Measurements from ENCODE around the gene PRICKLE4. TPM values are rescaled to one million over a fixed set of nuclear protein-coding genes. Genes with fewer than 3 reads are reported as not detected.
A peak's percentile ranks its signal among the peaks of the same experiment; 100 is the strongest.
"Not testable (repeated sequence)": the region's sequence is repeated elsewhere in the genome, so short reads cannot be mapped to it uniquely, and the experiment has no call there.

PRICKLE4 gene
- total RNA-seq, 4 donors from 2014 or later: 10.4 to 17.9 (median 14.3) TPM

- DNase-seq: no peak
- H3K4me1 ChIP-seq: no peaks in the 10 kb centered on the region
- intact Hi-C loops (cut with DNase I; ENCODE audit: low total_unique reads): no loop called here
Measured at GRCh38 chr6:41759106-41759904, 21.3 kb upstream of the PRICKLE4 start.

DNA sequence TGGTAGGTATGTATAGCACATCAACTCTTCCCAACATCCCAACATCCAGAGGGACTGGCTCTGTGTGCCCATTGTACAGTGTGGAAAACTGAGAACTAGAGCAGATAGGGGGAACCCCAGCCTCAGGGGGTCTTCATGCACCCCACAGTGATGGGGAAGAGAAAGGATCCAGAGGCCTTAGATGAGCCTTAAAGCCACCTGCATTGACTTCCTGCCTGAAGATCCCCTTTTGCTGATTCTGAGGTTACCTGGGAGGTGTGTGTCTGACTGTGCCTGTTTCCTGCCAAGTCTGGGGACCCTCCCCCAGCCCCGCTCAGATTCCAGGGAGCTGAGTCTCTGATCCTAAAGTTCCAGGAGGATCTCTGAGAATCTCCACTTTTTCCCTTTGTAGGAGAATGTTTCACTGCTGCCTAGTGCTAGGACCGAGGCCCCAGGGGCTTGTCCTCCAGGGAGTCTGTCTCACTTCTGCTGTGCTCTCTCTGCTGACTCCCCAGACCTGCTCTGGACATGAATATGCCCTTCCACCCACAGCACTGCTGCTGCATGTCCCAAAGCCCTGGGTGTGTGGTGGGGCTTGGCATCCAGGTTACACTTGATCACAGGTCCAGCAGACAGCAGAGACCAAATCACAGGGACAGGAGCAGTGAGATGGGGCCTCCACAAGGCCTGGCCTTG is 20.5 kb upstream of the PRICKLE4 start:
- no peak overlapping the region for H3K4me3 ChIP-seq
- no peaks in the 10 kb centered on the region for H3K4me1 ChIP-seq
- H3K9me3 ChIP-seq: no peaks in the 10 kb centered on the region
- no peak for DNase-seq
- no peaks in the 10 kb centered on the region for H3K36me3 ChIP-seq
- H3K27ac ChIP-seq: no peak overlapping the region
- TF ChIP-seq, protein P1, sequence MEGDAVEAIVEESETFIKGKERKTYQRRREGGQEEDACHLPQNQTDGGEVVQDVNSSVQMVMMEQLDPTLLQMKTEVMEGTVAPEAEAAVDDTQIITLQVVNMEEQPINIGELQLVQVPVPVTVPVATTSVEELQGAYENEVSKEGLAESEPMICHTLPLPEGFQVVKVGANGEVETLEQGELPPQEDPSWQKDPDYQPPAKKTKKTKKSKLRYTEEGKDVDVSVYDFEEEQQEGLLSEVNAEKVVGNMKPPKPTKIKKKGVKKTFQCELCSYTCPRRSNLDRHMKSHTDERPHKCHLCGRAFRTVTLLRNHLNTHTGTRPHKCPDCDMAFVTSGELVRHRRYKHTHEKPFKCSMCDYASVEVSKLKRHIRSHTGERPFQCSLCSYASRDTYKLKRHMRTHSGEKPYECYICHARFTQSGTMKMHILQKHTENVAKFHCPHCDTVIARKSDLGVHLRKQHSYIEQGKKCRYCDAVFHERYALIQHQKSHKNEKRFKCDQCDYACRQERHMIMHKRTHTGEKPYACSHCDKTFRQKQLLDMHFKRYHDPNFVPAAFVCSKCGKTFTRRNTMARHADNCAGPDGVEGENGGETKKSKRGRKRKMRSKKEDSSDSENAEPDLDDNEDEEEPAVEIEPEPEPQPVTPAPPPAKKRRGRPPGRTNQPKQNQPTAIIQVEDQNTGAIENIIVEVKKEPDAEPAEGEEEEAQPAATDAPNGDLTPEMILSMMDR (IDR thresholded peaks at IDR 0.05): no peak
- no peak for TF ChIP-seq POLR2A (IDR thresholded peaks at IDR 0.05)
- intact Hi-C loops (cut with DNase I; ENCODE audit: low total_unique reads): no loop called here
- no peaks in the 10 kb centered on the region for H3K27me3 ChIP-seq

More at GRCh38 chr6:41759106-41759904, 21.3 kb upstream of the PRICKLE4 start:
- Histone ChIP-seq H3K27me3 (no peaks in the 10 kb centered on the region), H3K36me3 (no peaks in the 10 kb centered on the region), H3K9me3 (no peaks in the 10 kb centered on the region), H3K27ac (no peak overlapping the region), H3K4me3 (no peak overlapping the region)
- TF ChIP-seq POLR2A (IDR thresholded peaks at IDR 0.05): no peak
- TF ChIP-seq, protein P1 (IDR thresholded peaks at IDR 0.05): no peak

- Histone ChIP-seq H3K27me3 (no peaks in the 10 kb centered on the region), H3K36me3 (no peaks in the 10 kb centered on the region), H3K4me1 (no peaks in the 10 kb centered on the region), H3K4me3 (no peak overlapping the region), H3K9me3 (no peaks in the 10 kb centered on the region), H3K27ac (no peak overlapping the region)
- TF ChIP-seq, protein P1 (IDR thresholded peaks at IDR 0.05): no peak
- no peak for TF ChIP-seq POLR2A (IDR thresholded peaks at IDR 0.05)
- no peak for DNase-seq
- intact Hi-C loops (cut with DNase I; ENCODE audit: low total_unique reads): no loop called here
Measured at GRCh38 chr6:41763470-41763869, 17.1 kb upstream of the PRICKLE4 start.

DNA sequence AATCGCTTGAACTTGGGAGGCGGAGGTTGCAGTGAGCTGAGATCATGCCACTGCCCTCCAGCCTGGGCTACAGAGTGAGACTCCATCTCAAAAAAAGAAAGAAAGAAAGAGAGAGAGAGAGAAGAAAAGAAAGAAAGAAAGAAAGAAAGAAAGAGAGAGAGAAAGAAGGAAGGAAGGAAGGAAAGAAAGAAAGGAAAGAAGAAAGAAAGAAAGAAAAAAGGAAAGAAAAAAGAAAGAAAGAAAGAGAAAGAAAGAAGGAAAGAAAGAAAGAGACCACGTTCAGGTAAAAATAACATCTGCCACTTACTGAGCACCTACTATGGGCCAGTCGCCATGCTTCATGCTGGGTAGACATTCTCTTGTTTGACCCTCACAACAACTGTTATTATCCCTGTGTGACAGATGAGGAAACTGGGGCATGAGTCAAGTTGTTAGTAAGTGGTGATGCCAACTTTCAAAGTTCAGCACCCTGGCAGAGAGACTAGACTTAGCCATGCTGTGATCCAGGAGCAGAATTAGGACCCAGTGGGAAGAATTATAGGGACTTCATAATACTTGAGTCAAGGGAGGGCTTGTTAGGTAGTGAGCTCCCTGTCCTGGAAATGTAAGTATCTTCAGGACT is 14.4 kb upstream of the PRICKLE4 start:
- H3K36me3 ChIP-seq; H3K4me3 ChIP-seq; DNase-seq; H3K4me1 ChIP-seq; intact Hi-C loops (cut with DNase I; ENCODE audit: low total_unique reads); H3K9me3 ChIP-seq; H3K27ac ChIP-seq; H3K27me3 ChIP-seq: not testable (repeated sequence)

GRCh38 chr6:41767112-41767833 is 13.3 kb upstream of the PRICKLE4 start:
- peak overlapping the region; percentile 29 to 56 for H3K27ac ChIP-seq
- DNase-seq: peak; percentile 43 to 65
- no peaks in the 10 kb centered on the region for H3K27me3 ChIP-seq
- no peaks in the 10 kb centered on the region for H3K4me1 ChIP-seq
- no peak overlapping the region for H3K4me3 ChIP-seq
- intact Hi-C loops (cut with DNase I; ENCODE audit: low total_unique reads): no loop called here
- H3K36me3 ChIP-seq: no peaks in the 10 kb centered on the region
- no peaks in the 10 kb centered on the region for H3K9me3 ChIP-seq
- no peak for TF ChIP-seq POLR2A (IDR thresholded peaks at IDR 0.05)
- TF ChIP-seq, protein P1 (IDR thresholded peaks at IDR 0.05): no peak
